NCI-H2171 (cell line): ENCODE results near the gene PLTP.
A peak's percentile ranks its signal among the peaks of the same experiment; 100 is the strongest.

ENCODE experiments used
- DNase-seq: peaks from one replicate; lab custom pipeline; 2025; lab: John Stamatoyannopoulos, UW

The PLTP gene

DNA sequence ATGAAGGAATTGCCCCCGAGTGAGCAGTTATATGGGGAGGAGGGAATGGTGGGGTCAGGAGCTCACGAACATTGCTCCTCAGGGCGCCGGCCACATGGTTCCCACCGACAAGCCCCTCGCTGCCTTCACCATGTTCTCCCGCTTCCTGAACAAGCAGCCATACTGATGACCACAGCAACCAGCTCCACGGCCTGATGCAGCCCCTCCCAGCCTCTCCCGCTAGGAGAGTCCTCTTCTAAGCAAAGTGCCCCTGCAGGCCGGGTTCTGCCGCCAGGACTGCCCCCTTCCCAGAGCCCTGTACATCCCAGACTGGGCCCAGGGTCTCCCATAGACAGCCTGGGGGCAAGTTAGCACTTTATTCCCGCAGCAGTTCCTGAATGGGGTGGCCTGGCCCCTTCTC, 13.7 kb downstream of the PLTP start:
- DNase-seq: no peak

DNA sequence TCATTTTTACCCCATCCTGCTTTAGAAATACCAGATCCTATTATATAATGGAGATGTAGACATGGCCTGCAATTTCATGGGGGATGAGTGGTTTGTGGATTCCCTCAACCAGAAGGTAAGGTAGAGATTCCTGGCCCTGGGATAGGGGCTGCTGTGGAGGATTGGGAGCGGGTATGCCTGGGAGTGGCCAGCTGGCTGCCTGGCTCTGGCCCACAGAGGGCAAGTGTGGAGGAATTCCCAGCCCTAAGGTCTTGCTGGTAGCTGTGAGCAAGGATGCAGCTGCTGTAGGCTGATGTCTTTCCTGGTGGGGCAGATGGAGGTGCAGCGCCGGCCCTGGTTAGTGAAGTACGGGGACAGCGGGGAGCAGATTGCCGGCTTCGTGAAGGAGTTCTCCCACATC, 14.3 kb downstream of the PLTP start:
- DNase-seq: no peak

DNA sequence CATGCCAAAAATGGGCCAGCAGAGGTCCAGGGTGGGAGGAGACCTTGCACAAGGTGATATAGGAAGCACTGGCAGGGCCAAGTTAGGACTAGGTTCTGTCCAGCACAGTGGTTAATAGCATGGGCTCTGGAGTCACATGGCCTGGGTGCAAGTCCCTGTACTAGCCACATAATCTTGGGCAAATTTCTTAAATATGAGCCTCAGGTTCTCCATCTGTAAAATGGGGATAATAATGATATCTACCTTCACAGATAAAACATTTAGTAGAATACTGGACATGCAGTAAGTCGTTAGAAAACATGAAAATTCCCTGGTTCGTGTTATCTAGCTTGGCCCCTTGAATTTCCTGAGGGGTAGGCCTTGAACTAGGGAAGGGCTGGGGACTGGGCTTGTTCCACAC, 14.7 kb downstream of the PLTP start:
- DNase-seq: no peak

DNA sequence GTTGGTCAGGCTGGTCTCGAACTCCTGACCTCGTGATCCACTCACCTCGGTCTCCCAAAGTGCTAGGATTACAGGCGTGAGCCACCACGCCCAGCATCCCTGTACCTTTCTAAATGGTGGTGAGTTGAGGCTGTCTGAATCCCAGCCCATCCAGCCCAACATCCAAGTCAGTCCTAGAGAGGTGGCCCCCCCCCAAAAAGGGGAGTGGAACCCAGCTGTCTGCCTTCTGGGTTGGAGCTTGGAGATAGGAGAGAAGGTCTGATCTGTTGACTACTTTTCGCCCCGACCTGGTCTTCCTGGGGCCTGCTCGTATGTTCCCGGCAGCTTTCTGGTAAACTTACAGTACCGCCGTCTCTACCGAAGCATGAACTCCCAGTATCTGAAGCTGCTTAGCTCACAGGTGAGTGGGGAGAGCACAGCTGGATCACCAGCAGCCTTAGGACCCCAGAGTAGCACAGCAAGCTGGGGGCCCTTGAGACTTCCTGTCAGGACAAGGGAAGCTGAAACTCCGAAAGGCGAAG, 15.3 kb downstream of the PLTP start:
- no peak for DNase-seq

DNA sequence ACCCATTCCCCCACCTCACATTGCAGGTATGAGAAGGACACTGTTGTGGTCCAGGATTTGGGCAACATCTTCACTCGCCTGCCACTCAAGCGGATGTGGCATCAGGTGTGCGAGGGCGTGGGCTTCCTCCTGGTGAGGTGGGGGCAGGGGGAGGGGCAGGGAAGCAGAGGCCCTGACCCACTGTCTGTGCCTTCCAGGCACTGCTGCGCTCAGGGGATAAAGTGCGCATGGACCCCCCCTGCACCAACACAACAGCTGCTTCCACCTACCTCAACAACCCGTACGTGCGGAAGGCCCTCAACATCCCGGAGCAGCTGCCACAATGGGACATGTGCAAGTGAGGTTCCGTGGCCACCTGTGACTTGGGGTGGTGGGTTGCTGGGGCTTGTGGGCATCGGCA, 17.2 kb downstream of the PLTP start:
- DNase-seq: no peak

DNA sequence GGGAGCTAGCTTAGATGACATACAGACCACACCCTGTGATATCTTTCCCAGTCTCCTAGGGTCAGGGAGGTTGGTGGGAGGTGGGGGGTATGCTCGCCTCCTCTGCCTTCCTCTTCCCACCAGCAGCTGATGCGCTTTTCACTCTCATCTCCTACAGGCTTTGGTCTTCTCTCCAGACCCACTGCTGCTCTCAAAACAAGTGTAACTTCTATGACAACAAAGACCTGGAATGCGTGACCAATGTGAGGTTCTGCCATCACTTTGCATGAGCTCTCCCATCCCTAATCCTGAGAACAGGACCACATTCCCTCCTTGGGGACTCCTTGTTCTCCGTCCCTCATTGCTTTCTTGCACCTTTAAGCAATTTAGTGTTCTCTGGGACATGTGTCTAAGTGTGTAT, 18.1 kb downstream of the PLTP start:
- no peak for DNase-seq

DNA sequence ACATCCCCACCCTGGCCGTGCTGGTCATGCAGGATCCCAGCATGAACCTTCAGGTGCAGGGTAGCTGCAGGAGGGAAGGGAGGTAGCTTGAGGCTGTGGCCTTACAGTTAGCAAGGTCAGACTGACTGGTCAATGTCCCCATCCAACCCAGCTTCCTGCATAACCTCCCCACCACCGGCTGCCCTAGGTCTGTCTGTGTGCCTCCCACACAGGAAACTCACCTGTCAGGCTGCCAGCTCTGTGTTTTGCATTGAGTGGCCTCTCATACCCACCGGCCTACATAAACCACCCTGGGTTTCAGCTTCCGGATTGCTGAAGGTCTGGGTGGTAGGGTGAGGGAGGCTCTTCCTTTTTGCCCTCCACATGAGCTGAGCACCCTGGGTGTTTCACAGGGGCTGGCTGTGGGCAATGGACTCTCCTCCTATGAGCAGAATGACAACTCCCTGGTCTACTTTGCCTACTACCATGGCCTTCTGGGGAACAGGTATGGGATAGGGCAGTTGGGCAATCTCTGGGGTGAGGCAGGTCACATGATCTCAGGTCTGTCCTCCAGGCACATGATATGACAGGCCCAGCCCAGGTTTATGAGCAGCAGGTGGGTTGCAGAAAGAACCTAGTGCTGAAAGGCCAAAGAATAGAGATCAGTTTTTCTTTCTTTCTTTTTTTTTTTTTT, 19.0 kb downstream of the PLTP start:
- no peak for DNase-seq

DNA sequence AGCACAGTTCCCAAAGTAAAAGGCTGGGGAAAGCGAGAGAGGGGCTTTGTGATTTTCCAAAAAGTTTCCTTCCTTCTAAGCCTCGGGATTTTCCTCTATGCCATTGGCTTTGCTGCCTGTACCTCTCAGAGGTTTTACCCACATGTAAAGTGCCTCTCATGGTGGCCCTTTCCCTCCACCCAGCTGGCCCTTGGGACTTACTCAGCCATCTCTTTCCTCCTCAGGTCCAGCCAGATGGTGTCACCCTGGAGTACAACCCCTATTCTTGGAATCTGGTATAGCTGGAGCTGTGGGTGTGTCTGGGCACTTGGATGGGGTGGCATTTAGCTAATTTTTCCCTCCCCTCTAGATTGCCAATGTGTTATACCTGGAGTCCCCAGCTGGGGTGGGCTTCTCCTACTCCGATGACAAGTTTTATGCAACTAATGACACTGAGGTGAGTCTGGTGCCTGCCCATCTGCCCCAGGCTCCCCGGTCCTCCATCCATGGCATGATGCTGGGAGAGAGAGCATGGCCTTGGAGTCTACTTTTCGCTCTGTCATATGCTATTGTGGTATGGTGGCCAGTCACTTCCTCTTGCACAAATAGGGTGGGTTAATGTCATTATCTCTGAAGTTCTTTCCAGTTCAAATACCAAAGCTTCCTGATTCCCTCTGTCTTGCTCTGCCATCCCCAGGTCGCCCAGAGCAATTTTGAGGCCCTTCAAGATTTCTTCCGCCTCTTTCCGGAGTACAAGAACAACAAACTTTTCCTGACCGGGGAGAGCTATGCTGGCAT, 19.7 kb downstream of the PLTP start:
- no peak for DNase-seq

DNA sequence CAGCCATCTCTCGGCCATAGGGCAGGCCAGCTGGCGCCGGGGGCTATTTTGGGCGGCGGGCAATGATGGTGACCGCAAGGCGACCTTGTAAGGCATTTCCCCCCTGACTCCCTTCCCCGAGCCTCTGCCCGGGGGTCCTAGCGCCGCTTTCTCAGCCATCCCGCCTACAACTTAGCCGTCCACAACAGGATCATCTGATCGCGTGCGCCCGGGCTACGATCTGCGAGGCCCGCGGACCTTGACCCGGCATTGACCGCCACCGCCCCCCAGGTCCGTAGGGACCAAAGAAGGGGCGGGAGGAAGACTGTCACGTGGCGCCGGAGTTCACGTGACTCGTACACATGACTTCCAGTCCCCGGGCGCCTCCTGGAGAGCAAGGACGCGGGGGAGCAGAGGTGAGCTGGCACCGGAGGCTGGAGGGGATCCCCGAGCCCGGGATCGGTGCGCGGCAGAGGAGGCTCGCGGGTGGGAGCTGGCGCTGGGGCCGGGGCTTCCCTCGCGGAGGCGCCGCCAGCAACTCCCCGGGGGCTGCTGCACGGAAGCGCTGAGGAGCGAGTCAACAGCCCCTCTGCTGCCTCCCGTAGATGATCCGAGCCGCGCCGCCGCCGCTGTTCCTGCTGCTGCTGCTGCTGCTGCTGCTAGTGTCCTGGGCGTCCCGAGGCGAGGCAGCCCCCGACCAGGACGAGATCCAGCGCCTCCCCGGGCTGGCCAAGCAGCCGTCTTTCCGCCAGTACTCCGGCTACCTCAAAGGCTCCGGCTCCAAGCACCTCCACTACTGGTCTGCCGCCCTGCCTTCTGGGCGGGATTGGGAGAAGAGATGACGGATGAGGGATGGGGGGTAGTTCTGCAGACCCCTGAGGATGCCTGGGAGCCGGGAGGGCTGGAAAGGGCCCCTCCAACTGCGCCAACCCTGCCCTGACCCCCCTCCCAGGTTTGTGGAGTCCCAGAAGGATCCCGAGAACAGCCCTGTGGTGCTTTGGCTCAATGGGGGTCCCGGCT, 20.7 kb downstream of the PLTP start, which contains the start of the genes CTSA and NEURL2:
TSS of gene CTSA (plus strand) at position 351 of the 999 bp plus-strand sequence. CDS start at position 585, 234 bp downstream.
TSS of gene NEURL2 (minus strand) at position 224 of the 999 bp plus-strand sequence. CDS start at position 7, 217 bp downstream.
- DNase-seq: peak; percentile 93

DNA sequence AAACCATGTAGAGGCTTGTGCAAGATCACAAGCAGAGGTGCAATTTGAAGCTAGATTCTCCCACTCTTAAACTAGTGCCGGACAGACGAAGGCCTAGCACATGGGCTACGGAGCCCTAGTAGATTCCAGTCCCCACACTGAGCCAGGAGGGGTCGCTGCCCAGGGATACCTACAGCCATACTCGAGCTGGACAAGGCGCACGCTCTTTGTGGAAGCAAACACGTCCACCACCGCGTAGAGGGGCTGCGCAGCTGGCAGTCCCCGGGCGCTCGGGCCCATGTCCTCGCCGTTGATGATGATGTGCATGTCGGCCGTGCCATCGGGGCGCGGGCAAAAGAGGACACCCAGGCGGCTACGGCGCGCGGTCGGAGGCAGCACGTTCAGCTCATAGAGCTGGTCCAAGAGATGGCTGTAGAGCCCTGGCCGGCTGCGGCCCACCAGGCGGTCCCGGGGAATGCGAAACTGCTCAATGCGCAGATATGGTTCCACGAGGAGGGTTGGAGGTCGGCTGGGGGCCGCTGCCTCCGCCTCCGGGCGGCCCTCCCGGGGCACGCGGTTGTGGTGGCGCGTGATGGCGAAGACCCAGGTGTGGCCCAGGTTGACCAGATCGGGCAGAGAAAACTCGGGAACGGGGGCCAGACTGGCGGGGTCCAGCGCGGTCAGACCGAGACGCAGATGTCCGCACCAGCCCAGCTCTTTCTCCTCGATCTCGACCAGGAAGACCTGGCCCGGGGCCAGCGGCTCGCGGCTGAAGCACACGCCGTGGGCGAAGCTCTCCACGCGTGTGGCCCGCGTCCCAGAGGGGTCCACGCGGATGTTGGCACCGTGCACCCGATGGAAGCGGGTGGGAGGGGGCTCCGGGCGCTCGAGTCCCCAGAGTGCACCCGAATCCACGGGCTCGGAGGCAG, 21.6 kb downstream of the PLTP start:
- DNase-seq: no peak

DNA sequence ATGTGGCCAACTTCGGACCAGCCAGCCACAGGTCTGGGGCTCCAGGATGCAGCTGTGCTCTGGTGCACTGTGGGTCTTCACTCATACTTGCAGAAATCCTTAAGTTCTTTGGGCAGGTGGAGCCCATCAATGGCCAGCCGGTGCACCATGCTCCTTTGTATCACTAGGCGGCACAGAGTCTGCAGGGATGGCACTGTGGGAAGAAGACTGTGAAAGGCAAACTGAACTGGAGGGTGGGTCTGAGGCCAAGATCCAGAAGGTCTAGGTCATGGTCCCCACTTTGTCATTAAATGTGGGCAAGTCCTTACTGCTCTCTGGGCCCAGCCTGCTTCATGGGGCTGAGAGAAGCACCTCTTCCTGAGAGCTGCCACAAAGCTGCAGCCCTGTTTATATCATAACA, 23.3 kb downstream of the PLTP start:
- DNase-seq: no peak

DNA sequence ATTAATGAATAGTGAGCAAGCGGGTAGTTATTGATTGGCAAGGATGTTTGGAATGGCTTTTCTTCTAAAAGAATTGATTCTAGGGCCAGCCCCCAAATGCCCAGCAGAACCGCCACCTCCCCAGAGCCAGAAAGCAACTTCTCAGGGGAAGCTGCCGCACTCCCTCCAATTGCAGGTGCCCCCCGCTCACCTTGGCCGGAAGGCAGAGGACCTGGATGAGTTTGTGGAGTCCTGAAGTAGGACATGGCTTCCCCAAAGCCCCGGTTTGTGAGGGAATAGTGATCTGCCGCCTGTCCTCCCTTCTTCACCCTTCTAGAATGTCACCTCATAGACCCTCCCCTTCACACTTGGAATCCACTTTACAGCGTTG, 24.6 kb downstream of the PLTP start, which contains the start of gene SPATA25:
TSS of gene SPATA25 (minus strand) at position 277 of the 370 bp plus-strand sequence. CDS start at position 245, 32 bp downstream.
- no peak for DNase-seq

DNA sequence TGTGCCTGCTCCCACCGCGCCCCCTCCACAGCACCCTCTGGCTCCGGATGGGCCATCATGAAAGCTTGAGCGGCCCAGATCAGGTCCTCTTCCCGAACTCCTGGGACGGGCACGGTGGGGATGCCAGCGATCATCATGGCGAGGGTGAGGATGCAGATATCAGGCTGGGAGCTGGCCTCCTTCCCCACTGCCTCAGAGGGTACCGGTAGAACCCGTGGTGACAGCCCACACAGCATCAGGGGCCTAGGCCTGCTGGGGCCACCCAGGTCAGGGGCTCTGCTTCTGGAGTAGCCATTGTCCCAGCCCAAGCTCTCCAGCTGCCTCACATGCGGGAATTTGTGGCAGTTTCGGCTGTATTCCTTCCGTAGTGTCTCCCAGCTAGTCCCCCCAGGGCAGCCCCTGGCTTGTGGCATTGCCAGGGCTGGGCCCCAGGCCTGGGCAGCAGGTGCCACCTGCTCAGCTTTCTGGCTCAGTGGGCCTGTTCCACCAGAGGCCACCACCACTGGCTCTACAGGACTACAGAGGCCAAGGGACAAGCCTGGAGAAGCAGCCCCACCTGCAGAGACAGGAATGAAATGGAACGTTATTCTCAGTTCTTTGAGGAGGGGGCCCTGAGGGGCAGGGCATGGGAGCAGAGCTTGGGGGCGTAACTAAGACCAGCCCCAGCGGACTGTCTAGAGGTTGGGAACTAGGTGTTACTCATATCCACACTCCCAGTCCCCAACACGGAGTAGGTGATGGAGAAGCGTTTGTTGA, 25.2 kb downstream of the PLTP start:
- no peak for DNase-seq

DNA sequence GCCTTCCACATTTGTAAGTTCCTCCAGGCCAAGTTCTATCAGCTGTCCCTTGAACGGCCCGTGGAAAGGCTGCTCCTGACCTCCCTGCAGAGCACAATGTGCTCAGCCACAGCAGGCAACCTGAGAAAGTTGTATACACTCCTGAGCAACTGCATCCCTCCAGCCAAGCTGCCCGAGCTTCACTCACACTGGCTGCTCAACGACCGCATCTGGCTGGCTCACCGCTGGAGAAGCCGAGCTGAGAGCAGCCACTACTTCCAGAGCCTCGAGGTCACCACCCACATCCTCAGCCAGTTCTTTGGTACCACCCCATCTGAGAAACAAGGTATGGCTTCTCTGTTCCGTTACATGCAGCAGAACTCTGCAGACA, 28.9 kb downstream of the PLTP start:
- DNase-seq: no peak

DNA sequence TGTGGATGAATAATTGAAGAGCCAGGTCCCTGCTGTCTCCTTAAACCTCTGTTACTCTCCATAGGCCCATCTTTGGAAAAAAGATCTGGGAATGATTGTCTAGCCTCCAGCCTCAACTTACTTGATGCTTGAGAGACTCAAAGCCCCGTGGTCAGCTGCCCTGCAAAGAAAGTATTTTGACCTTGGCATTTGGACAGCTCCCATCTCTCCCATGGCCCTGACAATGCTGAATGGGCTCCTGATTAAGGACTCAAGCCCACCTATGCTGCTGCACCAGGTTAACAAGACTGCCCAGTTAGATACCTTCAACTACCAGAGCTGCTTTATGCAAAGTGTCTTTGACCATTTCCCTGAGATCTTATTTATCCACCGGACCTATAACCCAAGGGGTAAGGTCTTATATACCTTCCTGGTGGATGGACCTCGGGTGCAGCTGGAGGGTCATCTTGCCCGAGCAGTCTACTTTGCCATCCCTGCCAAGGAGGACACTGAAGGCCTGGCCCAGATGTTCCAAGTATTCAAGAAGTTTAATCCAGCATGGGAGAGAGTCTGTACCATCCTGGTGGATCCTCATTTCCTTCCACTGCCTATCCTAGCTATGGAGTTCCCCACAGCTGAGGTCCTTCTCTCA, 29.4 kb downstream of the PLTP start:
- DNase-seq: no peak

DNA sequence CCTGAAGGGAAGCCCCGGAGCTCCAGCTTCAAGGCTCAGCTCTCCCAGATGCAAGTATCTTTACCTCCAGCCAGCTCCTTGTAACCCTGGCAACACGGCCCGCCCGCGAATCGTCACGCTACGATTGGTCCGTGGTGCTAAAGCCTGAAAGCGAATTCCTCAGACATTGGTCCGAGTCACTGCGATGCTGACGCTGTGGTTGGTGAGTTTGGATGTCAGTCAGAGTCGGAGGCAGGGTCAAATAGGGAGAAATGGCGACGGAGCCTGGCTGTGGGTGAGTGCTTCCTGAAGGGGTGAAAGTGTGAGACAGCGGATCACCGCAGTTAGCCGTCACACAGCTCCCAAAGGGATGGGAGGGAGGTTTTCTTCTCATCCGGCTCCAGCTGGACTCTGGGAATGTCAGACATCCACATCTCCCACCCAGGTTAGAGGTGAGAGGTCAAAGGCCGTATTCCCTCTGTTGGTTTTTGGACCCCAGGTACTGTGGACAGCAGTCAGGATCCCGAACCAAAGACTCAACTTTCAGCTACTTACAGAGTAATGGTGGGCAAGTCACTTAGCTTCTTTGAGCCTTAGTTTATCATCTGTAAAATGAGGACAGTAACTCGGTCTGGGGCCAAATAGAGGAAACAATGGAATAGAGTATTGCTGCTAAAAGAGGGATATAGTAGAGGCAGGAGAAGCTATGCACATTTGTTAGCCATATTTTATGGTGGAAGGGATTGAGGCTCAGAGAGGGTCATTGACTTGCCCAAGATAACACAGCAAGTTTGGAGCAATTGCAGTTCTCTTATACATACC, 30.8 kb downstream of the PLTP start, which contains the start of gene ZSWIM1:
TSS of gene ZSWIM1 (plus strand) at position 240 of the 801 bp plus-strand sequence. CDS start 1,366 bp downstream, outside the sequence.
- peak; percentile 99 for DNase-seq

DNA sequence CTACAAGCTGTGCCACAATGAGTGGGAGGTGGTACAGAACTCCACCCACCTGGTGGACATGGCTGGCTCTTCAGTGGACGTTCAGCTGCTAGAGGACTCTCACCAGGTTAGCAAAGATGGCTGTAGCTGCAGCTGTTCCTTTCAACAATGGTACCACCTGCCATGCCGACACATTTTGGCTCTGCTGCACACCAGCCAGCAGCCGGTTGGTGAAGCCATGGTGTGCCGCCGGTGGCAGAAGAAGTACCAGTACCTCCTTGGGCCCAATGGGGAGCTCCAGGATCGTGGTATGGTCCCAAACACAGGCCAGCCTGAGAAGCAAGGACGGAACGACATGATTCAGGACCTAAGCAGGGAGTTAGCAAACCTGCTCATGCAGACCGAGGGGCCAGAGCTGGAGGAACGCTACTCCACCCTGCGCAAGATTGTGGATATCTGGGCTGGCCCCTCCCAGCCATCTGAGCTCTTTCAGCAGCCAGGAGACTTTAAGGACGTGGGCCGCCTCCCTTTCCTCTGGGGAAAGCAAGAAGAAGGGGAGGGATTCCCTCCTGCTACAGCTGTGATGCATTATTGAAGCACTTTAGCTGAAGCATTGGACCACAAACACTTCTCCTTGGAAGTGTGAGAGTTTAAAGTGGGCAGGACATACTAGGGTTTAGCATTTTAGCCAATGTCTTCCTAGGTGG, 33.7 kb downstream of the PLTP start:
- no peak for DNase-seq

DNA sequence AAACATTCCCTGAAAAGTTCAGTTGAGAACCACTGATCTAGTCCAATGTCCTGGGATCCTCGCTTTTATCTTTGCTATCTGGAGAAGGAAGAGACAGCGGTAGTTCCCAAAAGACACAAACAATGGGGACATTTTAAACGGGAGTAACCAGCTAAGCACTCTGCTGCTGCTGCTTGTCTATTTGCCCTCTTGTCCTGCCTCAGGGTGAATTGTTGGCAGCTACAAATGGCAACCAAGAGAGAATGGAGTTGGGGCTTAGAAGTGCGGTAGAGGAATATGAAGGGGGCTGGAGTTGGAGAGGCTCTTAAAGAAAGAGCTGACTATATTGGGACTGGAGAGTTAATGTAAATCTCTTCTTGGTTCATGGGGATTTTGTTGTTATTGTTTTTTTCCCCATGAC, 37.4 kb downstream of the PLTP start:
- no peak for DNase-seq
